Vagina (tissue), 2 donors: Measurements from ENCODE around the gene EPHA3.

Experiments used
- POLR2A ChIP-seq, 2 donors: fragments of 450-650 bp; IDR thresholded peaks; one replicate each; pipeline ENCODE4 v1.6.1; 2017; ENCODE audit warnings: antibody characterized with exemption in 2 of 2, mild to moderate bottlenecking in 2 of 2, moderate library complexity in 2 of 2
- POLR2AphosphoS5 ChIP-seq, 2 donors: sonication (generic); formaldehyde crosslinking; IDR thresholded peaks; one replicate each; pipeline ENCODE4 v1.9.0; 2017; ENCODE audit warnings: antibody characterized with exemption in 2 of 2, mild to moderate bottlenecking in 2 of 2, low read depth in 1 of 2; ENCODE audit not compliant: insufficient read depth in 1 of 2
- TF ChIP-seq, protein P1 (sequence below), 3 experiments: fragments of 450-650 bp in 2 of 3; fragments of 200-600 bp in 1 of 3; sonication (generic) in 1 of 3; IDR thresholded peaks; one replicate each; pipeline ENCODE4 v1.5.1; 2017 to 2019; ENCODE audit warnings: antibody characterized with exemption in 3 of 3, mild to moderate bottlenecking in 2 of 3, moderate library complexity in 2 of 3

- TF ChIP-seq POLR2AphosphoS5 (IDR thresholded peaks at IDR 0.05; ENCODE audit: insufficient read depth in 1 of 2, low read depth in 1 of 2) (no peak), POLR2A (IDR thresholded peaks at IDR 0.05) (no peak)
- TF ChIP-seq, protein P1, sequence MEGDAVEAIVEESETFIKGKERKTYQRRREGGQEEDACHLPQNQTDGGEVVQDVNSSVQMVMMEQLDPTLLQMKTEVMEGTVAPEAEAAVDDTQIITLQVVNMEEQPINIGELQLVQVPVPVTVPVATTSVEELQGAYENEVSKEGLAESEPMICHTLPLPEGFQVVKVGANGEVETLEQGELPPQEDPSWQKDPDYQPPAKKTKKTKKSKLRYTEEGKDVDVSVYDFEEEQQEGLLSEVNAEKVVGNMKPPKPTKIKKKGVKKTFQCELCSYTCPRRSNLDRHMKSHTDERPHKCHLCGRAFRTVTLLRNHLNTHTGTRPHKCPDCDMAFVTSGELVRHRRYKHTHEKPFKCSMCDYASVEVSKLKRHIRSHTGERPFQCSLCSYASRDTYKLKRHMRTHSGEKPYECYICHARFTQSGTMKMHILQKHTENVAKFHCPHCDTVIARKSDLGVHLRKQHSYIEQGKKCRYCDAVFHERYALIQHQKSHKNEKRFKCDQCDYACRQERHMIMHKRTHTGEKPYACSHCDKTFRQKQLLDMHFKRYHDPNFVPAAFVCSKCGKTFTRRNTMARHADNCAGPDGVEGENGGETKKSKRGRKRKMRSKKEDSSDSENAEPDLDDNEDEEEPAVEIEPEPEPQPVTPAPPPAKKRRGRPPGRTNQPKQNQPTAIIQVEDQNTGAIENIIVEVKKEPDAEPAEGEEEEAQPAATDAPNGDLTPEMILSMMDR (IDR thresholded peaks at IDR 0.05) = no peak
Measured at GRCh38 chr3:89434621-89435380, 327.4 kb downstream of the EPHA3 start.
